Thyroid gland (tissue), 4 donors: ENCODE data around the gene RPRD1A. TPM values are rescaled to one million over a fixed set of nuclear protein-coding genes. Genes with fewer than 3 reads are reported as not detected.

ENCODE experiments used
- DNase-seq, 2 donors: peaks; one replicate each; pipeline ENCODE4 v3.0.0-alpha.2; 2019
- H3K27ac ChIP-seq, 3 donors: fragments of 200-600 bp; sonication (generic); 1 replicate in 2 of 3; 2 replicates in 1 of 3; pipeline ENCODE4 v1.5.1; 2016 to 2019; ENCODE audit warnings: mild to moderate bottlenecking in 1 of 3, moderate library complexity in 1 of 3
- H3K27me3 ChIP-seq: fragments of 200-600 bp; sonication (generic); one replicate; pipeline ENCODE4 v1.5.1; 2019
- H3K36me3 ChIP-seq, 2 donors: fragments of 200-600 bp; sonication (generic); one replicate each; pipeline ENCODE4 v1.5.1; 2016 to 2019
- H3K4me1 ChIP-seq, 2 donors: fragments of 200-600 bp; sonication (generic); one replicate each; pipeline ENCODE4 v1.5.1; 2017 to 2019
- H3K4me3 ChIP-seq, 3 donors: fragments of 200-600 bp; sonication (generic); replicated peaks in 1 of 3; 1 replicate in 2 of 3; 2 replicates in 1 of 3; pipeline ENCODE4 v1.5.1; 2016; ENCODE audit warnings: mild to moderate bottlenecking in 1 of 3
- H3K9me3 ChIP-seq: fragments of 200-600 bp; sonication (generic); one replicate; pipeline ENCODE4 v1.5.1; 2017
- CTCF ChIP-seq, 6 experiments: fragments of 200-600 bp in 3 of 6; fragments of 450-650 bp in 3 of 6; sonication (generic) in 3 of 6; IDR thresholded peaks; one replicate each; pipeline ENCODE4 v1.5.1; 2016 to 2019; ENCODE audit warnings: antibody characterized with exemption in 6 of 6, mild to moderate bottlenecking in 2 of 6, inconsistent platforms in 1 of 6, moderate library complexity in 1 of 6
- POLR2A ChIP-seq, 2 donors: fragments of 450-650 bp; IDR thresholded peaks; one replicate each; pipeline ENCODE4 v1.6.1; 2017; ENCODE audit warnings: antibody characterized with exemption in 2 of 2, mild to moderate bottlenecking in 2 of 2, moderate library complexity in 1 of 2
- WGBS, 2 donors: methylation state at CpG; one replicate each; pipeline ENCODE4 v1.1.5; 2017; 5-methylcytosine and 5-hydroxymethylcytosine counted together
- intact Hi-C: fragments of 100-400 bp; cut with DNase I; formaldehyde crosslinking; loops from one replicate; pipeline ENCODE4 v1.15.1; 2023
- total RNA-seq, 4 donors: library from RNA; depleted of rRNA; stranded (reverse); fragments of >200 nt; gene quantifications; one replicate each; pipeline ENCODE4 v1.2.3, GENCODE V29; 2016

Gene RPRD1A
- total RNA-seq, 4 donors from 2014 or later: 56.8 to 95.6 (median 71.0) TPM

- Histone ChIP-seq H3K9me3 (no peaks in the 10 kb centered on the region), H3K4me3 (no peak overlapping the region), H3K4me1 (no peaks in the 10 kb centered on the region), H3K27ac (no peak overlapping the region), H3K27me3 (no peaks in the 10 kb centered on the region), H3K36me3 (peaks cover 20 to 35% of the 10 kb centered on the region in 2 donors)
- DNase-seq: no peak
- 88 to 95% methylated on average over 1 of the region's 1 CpG for WGBS, 2 donors
- intact Hi-C loops: no loop called here
- TF ChIP-seq POLR2A (IDR thresholded peaks at IDR 0.05) (no peak), CTCF (IDR thresholded peaks at IDR 0.05) (no peak)
Observed at GRCh38 chr18:36109737-36110136, 42.4 kb upstream of the RPRD1A start.

DNA sequence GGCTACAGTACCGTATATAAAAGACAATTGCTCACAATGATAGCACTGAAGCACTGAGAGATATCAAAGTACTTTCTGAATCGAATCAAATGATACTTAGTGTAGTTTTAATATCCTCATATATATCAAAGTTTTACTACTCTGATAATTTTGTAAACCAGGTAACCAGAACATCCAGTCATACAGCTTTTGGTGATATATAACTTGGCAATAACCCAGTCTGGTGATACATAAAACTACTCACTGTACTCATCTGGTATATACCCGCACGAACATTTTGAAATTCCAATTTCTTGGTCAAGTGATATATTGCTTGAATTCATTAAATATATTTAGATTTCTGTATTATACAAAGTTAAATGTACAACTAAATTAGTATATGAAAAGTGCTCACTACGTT lies 41.2 kb upstream of the RPRD1A start:
- Histone ChIP-seq H3K27ac (no peak overlapping the region), H3K4me3 (no peak overlapping the region), H3K27me3 (no peaks in the 10 kb centered on the region), H3K9me3 (no peaks in the 10 kb centered on the region), H3K36me3 (peaks cover 13 to 26% of the 10 kb centered on the region in 2 donors), H3K4me1 (no peaks in the 10 kb centered on the region)
- TF ChIP-seq POLR2A (IDR thresholded peaks at IDR 0.05) (no peak), CTCF (IDR thresholded peaks at IDR 0.05) (no peak)
- intact Hi-C loops: no loop called here
- DNase-seq: no peak
- WGBS, 2 donors: 96 to 97% methylated on average over 5 of the region's 5 CpGs

- no peaks in the 10 kb centered on the region for H3K9me3 ChIP-seq
- no peak for DNase-seq
- peaks cover 10 to 21% of the 10 kb centered on the region in 2 donors for H3K36me3 ChIP-seq
- no peak overlapping the region for H3K27ac ChIP-seq
- H3K4me1 ChIP-seq: no peaks in the 10 kb centered on the region
- no peaks in the 10 kb centered on the region for H3K27me3 ChIP-seq
- TF ChIP-seq POLR2A (IDR thresholded peaks at IDR 0.05) (no peak), CTCF (IDR thresholded peaks at IDR 0.05) (no peak)
- WGBS, 2 donors: 46 to 49% methylated on average over 2 of the region's 2 CpGs
- intact Hi-C loops: no loop called here
- no peak overlapping the region for H3K4me3 ChIP-seq
Observed at GRCh38 chr18:36108196-36108595, 40.8 kb upstream of the RPRD1A start.

GRCh38 chr18:36107477-36107876 lies 40.1 kb upstream of the RPRD1A start:
- Histone ChIP-seq H3K9me3 (no peaks in the 10 kb centered on the region), H3K36me3 (peaks cover 5 to 14% of the 10 kb centered on the region in 2 donors), H3K4me1 (no peaks in the 10 kb centered on the region), H3K27ac (no peak overlapping the region), H3K4me3 (no peak overlapping the region), H3K27me3 (no peaks in the 10 kb centered on the region)
- no peak for TF ChIP-seq CTCF (IDR thresholded peaks at IDR 0.05)
- no peak for TF ChIP-seq POLR2A (IDR thresholded peaks at IDR 0.05)
- no peak for DNase-seq
- intact Hi-C loops: no loop called here

DNA sequence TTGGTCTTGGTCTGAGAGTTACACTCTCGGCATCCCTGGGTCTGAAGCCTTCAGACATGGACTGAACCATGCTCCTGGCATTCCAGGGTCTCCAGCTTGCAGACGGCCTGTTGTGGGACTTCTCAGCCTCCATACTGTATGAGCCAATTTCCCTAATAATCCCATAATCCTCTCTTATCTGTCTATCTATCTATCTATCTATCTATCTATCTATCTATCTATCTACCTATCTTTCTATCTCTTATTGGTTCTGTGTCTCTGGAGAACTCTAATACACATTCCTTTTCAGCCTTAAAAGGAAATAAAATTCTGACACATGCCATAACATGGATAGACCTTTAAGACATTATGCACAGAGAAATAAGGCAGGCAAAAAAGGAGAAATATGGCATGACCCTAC lies 37.4 kb upstream of the RPRD1A start:
- Histone ChIP-seq H3K4me1 (no peaks in the 10 kb centered on the region), H3K9me3 (no peaks in the 10 kb centered on the region), H3K27ac (no peak overlapping the region), H3K27me3 (no peaks in the 10 kb centered on the region), H3K36me3 (peaks cover 0 to 3% of the 10 kb centered on the region in 2 donors), H3K4me3 (no peak overlapping the region)
- no peak for DNase-seq
- 89 to 98% methylated on average over 2 of the region's 2 CpGs for WGBS, 2 donors
- intact Hi-C loops: no loop called here
- no peak for TF ChIP-seq POLR2A (IDR thresholded peaks at IDR 0.05)
- no peak for TF ChIP-seq CTCF (IDR thresholded peaks at IDR 0.05)
